ENCODE measurements around the gene PADI2.

Gene PADI2

GRCh38 chr1:17112076-17112475, 7.2 kb downstream of the PADI2 start:
- no peak for DNase-seq

DNA sequence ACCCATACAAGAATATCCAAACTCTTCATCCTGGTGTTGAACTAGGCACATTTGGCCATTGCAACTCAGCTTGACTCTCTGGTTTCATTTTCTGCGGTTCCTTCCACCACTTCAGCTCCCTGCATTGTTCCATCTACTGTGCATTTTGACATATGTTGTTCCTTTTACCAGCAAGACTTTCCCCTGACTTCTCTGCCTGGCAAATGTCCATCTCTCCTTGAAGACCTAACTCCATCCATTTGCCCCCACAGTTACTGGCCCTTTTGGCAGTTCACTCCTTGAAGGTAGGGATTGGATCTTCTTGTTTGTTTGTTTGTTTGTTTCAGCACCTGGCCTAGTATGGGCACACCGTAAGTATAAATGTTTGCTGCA, 8.7 kb downstream of the PADI2 start:
- DNase-seq, result no peak

GRCh38 chr1:17109892-17110554, 9.2 kb downstream of the PADI2 start:
- no peak for DNase-seq

DNA sequence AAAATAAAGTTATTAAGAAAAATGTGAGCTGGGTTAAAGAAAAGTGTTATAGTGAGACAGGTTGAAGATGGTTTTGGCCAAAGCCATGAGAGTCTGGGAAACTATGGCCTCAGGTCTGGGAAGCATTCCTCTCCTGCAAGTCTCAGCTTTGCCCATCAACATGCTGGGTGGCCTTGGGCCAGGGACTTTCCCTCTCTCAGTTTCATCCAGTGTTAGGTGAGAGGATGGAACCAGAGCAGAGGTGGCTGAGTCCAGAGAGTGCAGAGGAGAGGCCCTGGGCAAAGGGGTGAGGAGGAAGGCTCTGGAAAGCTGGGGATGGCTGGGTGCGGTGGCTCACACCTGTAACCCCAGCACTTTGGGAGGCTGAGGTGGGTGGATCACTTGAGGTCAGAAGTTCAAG, 10.5 kb downstream of the PADI2 start:
- no peak for DNase-seq

GRCh38 chr1:17108360-17108759, 10.9 kb downstream of the PADI2 start:
- DNase-seq, result no peak

- no peak for DNase-seq
Observed at GRCh38 chr1:17104782-17105181, 14.5 kb downstream of the PADI2 start.

- DNase-seq, result no peak
Observed at GRCh38 chr1:17102232-17102631, 17.0 kb downstream of the PADI2 start.

DNA sequence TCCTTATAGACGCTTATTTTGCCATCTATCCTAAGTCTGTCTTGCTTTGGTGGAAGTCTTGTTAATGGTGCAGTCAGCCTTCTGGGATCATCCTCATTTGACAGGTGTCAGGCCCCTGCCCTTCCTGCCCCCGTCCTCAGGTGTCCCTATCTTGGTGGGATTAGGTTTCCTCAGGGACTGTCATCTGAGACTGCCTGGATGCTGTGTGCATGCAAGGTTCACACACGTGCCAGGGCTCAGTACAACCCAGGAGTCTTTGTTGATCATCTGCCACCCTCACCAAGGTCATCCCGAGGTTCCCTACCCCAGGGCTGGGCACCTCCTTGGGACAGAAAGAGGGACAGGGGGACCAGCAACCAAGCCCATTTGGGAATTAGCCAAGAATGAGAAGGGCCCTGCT, 18.0 kb downstream of the PADI2 start:
- DNase-seq, result no peak

DNA sequence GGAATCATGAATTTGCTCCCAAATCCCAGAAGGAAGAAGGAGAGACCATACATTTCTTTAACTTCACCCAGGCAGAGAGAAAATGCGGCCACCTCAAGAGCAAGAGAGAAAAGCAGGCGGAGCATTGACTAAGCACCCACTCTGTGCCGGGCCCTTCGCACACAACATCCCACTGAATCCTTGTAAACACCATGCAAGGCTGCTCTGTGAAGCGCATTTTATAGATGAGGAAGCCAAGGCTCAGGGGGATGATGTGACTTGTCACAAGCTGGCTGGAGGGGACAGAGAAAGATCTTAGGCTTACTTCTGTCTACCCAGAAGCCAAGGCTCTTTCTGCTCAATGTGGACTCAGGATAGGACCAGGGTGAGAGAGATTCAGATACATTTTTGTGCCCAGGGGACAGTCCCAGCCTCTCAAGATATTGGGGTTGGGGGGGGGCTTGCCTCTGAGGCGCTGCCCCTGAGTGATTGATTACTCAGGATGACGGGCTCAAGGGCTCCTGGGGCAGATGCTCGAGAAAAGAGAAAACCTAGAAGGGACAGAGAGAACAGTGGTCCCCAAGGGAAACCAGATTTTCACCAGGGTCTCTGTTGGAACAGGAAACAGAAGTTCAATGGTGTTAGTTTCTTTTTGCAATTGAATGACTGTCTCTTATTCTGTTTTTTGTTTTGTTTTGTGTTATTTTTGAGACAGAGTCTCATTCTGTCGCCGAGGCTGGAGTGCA, 19.5 kb downstream of the PADI2 start:
- no peak for DNase-seq

GRCh38 chr1:17098446-17099317, 20.6 kb downstream of the PADI2 start:
- no peak for DNase-seq

GRCh38 chr1:17097787-17098186, 21.5 kb downstream of the PADI2 start:
- DNase-seq, result no peak

- no peak for DNase-seq
Observed at GRCh38 chr1:17097147-17097546, 22.1 kb downstream of the PADI2 start.

DNA sequence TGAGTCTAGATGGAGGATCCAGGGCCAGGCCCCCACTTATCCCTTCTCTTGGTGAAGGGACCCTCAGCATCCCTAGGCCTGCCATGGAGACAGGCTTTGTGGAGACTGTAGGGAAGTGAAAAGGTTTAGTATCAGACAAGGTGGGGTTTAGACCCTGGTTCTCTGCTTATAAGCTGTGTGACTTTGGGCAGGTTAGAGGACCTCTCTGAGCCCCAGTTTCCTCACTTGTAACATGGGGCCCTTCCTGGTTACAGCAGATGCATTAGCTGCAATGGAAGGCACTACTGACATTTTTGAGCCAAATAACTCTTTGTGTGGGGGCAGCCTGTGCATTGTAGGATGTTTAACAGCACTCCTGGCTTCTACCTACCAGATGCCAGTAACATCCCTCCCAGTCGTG, 22.7 kb downstream of the PADI2 start:
- no peak for DNase-seq

DNA sequence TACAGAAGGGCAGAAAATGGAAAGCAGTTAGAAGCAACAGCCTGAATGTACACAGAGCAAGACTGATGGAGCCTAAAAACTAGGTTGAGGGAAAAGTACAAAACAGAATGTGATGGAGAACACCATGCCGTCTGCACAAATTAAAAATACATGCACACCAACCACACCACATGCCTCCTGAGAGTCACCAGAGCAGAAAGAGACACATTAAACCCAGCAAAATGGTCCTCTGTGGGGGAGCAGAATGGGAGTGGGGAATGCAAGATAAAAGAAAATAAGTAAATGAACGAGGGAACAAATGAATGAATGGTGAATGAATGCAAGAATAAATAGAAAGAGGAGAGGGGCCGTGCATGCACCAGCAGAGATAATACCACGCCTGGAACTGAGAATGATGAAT, 24.1 kb downstream of the PADI2 start:
- no peak for DNase-seq

DNA sequence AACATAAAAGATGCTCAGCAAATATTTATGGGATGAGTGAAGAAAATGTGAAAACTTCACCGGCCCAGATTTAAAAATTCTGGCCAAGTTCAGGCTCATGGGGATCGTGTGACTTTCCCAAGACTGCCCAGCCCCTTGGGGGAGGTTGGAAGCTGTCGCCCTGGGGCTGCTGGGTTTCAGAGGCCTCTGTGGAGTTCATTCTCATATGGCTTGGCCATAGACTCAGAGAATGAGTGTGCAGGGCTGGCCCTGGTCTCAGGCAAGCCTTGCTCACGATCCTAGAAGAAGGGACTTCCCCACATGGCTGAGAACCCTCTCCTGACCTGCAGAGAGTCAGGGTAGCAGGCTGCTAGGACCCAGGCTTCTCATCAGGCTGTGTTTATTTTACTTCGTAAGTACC, 24.6 kb downstream of the PADI2 start:
- no peak for DNase-seq

DNA sequence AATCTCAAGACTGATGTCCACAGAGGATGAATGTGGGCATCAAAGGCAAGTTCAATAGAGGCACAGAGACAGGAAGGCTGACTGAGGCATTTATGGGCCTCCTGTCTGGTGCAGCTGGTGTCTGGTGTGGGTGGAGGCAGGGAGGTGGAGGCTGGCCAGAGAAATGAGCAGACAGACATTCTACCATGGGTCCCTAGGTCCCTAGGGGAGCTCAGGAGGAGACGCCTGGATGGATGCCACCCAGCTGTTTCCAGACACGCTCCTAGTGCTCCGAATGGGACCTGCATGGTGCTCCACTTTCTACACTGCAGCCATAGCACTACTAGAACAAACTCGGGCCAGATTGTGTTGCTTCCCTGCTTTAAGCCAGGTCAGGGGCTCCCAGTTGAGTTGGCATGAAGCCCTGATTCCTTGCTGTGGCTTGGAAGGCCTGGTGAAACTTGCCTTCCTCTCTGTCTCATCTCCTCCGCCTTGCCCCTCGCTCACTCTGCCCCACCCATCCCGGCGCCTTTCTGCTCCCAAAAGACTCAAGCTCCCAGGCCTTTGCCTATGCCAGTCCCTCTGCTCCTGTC, 25.3 kb downstream of the PADI2 start:
- no peak for DNase-seq

DNA sequence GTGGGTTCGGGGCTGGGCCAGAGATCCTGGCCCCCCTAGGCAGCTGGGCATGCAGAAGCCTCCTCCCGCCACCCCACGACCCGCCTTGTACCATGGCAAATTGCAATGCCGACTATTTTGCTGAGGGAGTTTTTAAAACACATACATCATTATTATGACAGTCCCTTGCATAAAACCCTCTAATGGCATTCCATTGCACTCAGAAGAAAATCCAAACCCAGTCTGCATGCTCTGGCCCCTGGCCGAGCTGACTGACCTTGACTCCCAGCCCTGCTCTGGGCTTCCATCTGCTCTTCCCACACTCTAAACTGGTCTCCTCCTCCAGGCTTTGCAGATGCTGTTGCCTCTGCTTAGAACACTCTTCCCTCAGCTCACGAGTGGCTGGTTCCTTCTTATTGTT, 28.0 kb downstream of the PADI2 start:
- DNase-seq, result no peak

DNA sequence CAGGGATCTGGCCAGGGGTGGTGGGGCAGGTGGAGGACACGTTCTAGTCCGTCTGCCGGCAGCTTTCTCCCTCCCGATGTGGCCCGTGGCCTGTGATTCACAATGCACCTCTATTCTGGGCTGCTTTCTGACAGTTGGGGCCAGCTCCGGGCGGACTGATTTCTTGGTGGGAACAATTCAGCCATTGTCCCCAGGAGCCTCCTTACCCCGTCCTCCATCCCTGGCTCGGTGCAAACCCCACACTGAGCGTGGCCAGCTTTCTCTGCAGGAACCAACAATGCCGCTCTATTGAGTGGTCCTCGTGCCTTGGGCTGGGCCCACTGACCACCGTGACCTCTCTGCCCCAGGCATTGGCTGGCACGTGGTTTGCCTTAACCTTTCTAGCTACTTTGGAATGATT, 29.7 kb downstream of the PADI2 start:
- DNase-seq, result no peak

- DNase-seq, result no peak
Observed at GRCh38 chr1:17086751-17087150, 32.5 kb downstream of the PADI2 start.

DNA sequence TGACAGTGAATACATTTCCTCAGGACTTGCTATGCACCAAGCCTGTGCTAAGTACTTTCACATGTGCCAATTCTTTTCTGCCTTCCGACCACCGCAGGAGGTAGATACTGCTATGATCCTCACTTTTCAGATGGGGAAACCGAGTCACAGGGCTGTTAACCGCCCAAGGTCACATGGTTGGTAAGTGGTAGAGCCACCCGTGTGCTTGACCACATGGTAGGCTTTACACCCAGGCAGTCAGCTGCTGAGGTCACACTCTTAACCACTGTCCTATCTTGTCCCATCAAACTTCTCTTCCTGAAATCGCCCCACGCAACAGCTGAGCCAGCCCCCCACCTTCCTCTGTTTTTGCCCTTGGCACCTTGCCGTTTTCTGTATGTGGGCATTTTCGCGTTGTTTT, 34.5 kb downstream of the PADI2 start:
- no peak for DNase-seq

DNA sequence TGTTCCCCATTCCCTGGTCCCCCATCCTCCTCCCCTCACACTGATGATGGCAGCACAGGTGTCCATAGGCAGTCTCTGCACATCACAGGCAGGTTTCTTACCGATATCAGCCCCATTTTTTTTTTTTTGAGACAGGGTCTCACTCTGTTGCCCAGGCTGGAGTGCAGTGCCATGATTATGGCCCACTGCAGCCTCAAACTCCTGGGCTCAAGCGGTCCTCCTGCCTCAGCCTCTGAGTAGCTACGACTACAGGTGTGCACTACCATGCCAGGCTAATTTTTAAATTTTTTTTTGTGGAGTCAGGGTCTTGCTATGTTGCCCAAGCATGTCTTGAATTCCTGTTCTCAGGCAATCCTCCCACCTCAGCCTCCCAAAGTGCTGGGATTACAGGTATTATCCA, 36.5 kb downstream of the PADI2 start:
- no peak for DNase-seq

DNA sequence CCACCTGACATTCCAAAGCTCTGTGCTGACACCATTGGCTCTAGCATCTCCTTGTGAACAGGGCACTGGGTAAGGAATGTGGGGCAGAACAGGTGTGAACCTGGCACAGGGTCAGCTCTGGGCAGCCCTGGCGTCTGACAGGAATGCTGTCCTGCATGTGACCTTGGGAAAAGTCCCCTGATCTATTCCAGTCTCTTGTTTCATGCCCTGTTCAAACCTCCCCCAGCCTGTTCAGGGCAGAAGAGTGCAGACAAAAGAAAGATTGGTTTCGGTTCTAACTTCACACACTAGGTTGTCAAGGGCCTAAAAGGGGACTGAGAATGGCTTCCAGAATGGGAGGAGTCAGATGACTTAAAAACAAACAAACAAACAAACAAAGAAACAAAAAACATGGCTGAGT, 37.8 kb downstream of the PADI2 start:
- no peak for DNase-seq

DNA sequence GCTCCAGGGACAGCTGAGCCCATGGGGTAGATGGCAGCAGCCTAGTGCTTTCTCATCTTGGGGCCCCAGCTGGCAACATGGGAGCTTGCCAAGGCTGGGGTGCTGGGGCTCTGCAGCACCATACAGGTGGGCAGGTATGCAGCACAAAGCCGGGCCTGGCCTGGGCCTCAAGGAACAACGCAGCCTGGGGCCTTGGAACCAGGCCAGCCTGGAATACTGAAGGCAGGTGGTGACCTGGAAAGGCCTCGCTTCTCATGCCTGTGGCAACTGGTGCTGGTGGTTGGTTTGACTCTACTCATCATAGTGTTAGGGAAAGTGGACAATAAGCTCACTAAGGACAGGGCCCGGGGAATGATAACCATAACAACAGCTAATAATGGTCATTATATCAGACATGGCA, 38.4 kb downstream of the PADI2 start:
- DNase-seq, result no peak

Measured in activated CD4-positive, alpha-beta T cell treated with anti-CD3 and anti-CD28 coated beads, Interleukin-2, amount 50 U/mL, for 16 hours (primary cell).